Upper lobe of right lung (tissue), 1 donor: ENCODE measurements around the gene CNTN1. TPM values are rescaled to one million over a fixed set of nuclear protein-coding genes. Genes with fewer than 3 reads are reported as not detected.

Source experiments
- ATAC-seq: fragments of 200-7000 bp; cut with Tn5 transposase; one replicate; pipeline ENCODE4 v1.9.1; 2020; ENCODE audit warnings: mild to moderate bottlenecking, moderate library complexity
- DNase-seq: peaks from one replicate; pipeline ENCODE4 v3.0.0-alpha.2; 2020
- H3K27ac ChIP-seq: fragments of 200-600 bp; one replicate; pipeline ENCODE4 v1.8.0; 2022
- H3K27me3 ChIP-seq: fragments of 200-600 bp; one replicate; pipeline ENCODE4 v1.8.0; 2022; ENCODE audit warnings: mild to moderate bottlenecking
- H3K36me3 ChIP-seq: fragments of 200-600 bp; one replicate; pipeline ENCODE4 v1.8.0; 2022
- H3K4me1 ChIP-seq: fragments of 200-600 bp; one replicate; pipeline ENCODE4 v1.8.0; 2022
- H3K4me3 ChIP-seq: fragments of 200-600 bp; one replicate; pipeline ENCODE4 v1.8.0; 2022; ENCODE audit warnings: mild to moderate bottlenecking
- H3K9me3 ChIP-seq: fragments of 200-600 bp; one replicate; pipeline ENCODE4 v1.8.0; 2022
- CTCF ChIP-seq: fragments of 200-600 bp; IDR thresholded peaks from one replicate; pipeline ENCODE4 v1.8.0; 2022; ENCODE audit warnings: antibody characterized with exemption
- intact Hi-C: fragments of 100-400 bp; cut with DNase I; formaldehyde crosslinking; loops from one replicate; pipeline ENCODE4 v1.11.0; 2022
- total RNA-seq: library from RNA; stranded (reverse); fragmentation: NEBNext Ultra II Directional; extraction: Animal tissue kit (Norgen Biotek cat#: 25700); gene quantifications from one replicate; pipeline ENCODE4 v1.2.1, GENCODE V29; 2021
- donor health status: DM: no; HTN: yes; CAD: no; lungs with severe emphysema.

The CNTN1 gene
- total RNA-seq, 1 donor from 2014 or later, result 15.1 TPM

DNA sequence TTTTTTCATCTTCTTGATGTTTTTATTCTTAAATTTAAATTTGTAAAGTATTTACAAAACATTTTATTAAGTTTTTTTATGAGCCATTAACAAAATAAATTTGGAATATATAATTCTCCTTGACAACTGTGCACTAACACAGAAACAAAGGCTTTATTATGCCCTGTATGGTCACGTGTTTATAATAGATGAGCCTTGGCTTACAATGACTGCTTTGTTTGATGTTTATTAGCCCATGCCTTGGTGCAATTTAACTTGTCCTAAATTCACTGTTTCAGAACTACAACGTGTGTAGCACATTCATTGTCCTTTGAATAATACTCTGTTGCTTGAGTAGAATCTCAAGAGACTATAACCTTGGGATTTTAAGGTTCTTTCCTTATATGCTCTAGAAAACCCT, 59.8 kb downstream of the CNTN1 start:
- no peak for ATAC-seq
- H3K4me3 ChIP-seq, result no peak overlapping the region
- intact Hi-C loops, result no loop called here

GRCh38 chr12:40760821-40761220, 68.6 kb downstream of the CNTN1 start:
- no peak for DNase-seq
- no peak for ATAC-seq
- Histone ChIP-seq H3K9me3 (no peaks in the 10 kb centered on the region), H3K4me3 (no peak overlapping the region), H3K36me3 (no peaks in the 10 kb centered on the region), H3K27ac (no peak overlapping the region), H3K27me3 (no peaks in the 10 kb centered on the region), H3K4me1 (no peaks in the 10 kb centered on the region)
- intact Hi-C loops, result no loop called here
- no peak for TF ChIP-seq CTCF

More for the DNA sequence above, 59.8 kb downstream of the CNTN1 start:
- Histone ChIP-seq H3K36me3 (no peaks in the 10 kb centered on the region), H3K9me3 (no peaks in the 10 kb centered on the region), H3K27ac (no peak overlapping the region), H3K27me3 (no peaks in the 10 kb centered on the region), H3K4me1 (no peaks in the 10 kb centered on the region)
- TF ChIP-seq CTCF, result no peak
- no peak for DNase-seq

- H3K27ac ChIP-seq, result no peak overlapping the region
- DNase-seq (no peak), ATAC-seq (no peak)
- no peaks in the 10 kb centered on the region for H3K36me3 ChIP-seq
- intact Hi-C loops, result no loop called here
- no peaks in the 10 kb centered on the region for H3K4me1 ChIP-seq
- no peak for TF ChIP-seq CTCF
- H3K27me3 ChIP-seq, result no peaks in the 10 kb centered on the region
- H3K4me3 ChIP-seq, result no peak overlapping the region
- no peaks in the 10 kb centered on the region for H3K9me3 ChIP-seq
Observed at GRCh38 chr12:40762072-40762471, 69.8 kb downstream of the CNTN1 start.

- intact Hi-C loops, result no loop called here
- DNase-seq (no peak), ATAC-seq (no peak)
- TF ChIP-seq CTCF, result no peak
- Histone ChIP-seq H3K9me3 (no peaks in the 10 kb centered on the region), H3K4me1 (no peaks in the 10 kb centered on the region), H3K4me3 (no peak overlapping the region), H3K27me3 (no peaks in the 10 kb centered on the region), H3K27ac (no peak overlapping the region), H3K36me3 (no peaks in the 10 kb centered on the region)
Observed at GRCh38 chr12:40768125-40768864, 76.1 kb downstream of the CNTN1 start.

DNA sequence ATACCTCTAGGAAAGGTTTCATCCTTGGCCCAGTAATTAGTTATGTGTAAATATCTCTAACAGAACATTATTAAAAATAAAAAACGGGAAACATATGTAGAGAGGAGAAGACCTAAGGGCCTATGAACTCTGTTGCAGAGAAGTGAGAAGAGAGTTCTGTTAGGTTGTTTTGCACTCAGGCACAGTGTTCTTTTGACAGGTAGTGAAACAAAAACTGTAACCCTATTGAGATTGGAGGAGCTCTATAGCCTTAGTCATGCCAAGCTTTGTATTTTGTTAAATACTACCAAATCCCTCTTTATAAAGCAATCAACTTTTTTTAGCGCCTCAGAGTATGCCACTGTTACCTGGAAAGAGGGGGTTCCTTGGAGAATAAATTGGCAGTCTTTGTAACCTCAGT, 77.6 kb downstream of the CNTN1 start:
- no peak for DNase-seq
- Histone ChIP-seq H3K9me3 (no peaks in the 10 kb centered on the region), H3K27me3 (no peaks in the 10 kb centered on the region), H3K36me3 (no peaks in the 10 kb centered on the region), H3K27ac (no peak overlapping the region), H3K4me3 (no peak overlapping the region), H3K4me1 (no peaks in the 10 kb centered on the region)
- ATAC-seq, result no peak
- TF ChIP-seq CTCF, result no peak
- intact Hi-C loops, result no loop called here

DNA sequence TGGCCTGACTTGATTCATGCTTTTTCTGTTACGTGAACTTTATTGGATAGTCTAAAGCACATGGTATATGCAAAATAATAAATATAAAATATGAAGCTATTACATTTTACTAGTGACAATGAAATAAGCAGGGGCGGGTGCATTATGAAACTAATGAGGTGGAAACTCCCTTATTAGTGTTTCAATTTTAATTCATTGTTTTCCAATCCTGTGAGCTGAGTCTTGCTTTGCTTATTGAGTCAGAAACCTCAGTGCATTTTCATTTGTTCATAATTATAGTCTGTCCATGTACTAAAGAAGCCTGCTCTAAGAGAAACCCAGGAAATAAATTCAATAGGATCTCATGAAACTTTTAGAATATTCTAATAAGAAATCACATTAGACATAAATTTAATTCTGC, 78.5 kb downstream of the CNTN1 start:
- Histone ChIP-seq H3K27ac (no peak overlapping the region), H3K36me3 (no peaks in the 10 kb centered on the region), H3K4me3 (no peak overlapping the region), H3K9me3 (no peaks in the 10 kb centered on the region), H3K27me3 (no peaks in the 10 kb centered on the region), H3K4me1 (no peaks in the 10 kb centered on the region)
- TF ChIP-seq CTCF, result no peak
- DNase-seq, result no peak
- no peak for ATAC-seq
- intact Hi-C loops, result no loop called here
